ENCODE results near the gene CHCHD2. TPM values are rescaled to one million over a fixed set of nuclear protein-coding genes. Genes with fewer than 3 reads are reported as not detected.
"Not testable (repeated sequence)": the region's sequence is repeated elsewhere in the genome, so short reads cannot be mapped to it uniquely, and the experiment has no call there.

Gene CHCHD2
- 613 and 617 TPM in 2 replicates for total RNA-seq

DNA sequence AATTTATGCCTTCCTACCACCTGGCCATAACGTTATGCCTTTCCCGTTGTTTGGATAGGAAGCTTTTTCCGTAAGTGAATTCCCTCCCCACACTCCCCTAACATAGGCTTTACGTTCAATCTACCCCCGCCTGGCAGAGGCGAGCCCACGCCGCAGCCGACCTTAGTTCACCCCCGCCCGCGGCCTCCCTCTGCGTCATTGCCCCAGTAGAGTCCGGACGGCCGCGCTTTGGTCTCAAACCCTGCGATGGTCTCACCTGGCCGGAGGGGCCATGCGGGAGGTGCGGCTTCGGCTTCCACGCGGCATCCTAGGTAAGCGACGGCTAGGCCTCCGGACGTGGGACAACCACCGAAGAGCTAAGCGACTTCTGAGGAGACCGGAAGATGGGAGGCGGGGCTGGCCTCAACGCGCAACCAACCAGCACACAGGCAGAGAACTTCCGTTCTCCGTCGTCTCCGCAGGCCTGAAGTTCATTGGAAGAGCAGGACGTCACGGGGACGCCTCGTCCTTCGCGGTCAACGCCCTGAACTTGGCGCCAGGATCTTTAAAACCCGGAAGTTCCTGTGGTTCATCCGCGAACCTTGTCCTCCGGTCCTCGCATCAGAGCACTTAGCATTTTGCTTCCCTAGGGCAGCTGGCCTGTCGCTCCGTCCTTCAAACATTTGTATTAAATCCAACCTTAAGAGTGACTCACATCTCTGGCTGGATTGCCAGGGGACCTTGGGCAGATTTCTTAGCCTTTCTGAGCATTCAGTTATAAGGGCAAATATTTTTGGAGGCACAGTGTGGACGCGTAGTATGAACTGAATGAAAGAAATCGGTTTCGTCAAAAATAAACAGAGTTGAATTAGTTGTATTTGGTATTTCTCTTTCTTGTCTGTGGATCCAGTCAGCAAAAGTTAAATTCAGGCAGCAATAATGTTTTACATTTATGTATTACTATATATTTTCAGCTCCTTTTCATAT, at the start of gene CHCHD2:
TSS of gene CHCHD2 (minus strand) at position 369 of the 966 bp plus-strand sequence. CDS start at position 306, 63 bp downstream.
- peak; percentile 92 for DNase-seq (ENCODE audit: low spot score)
- intact Hi-C loops (cut with micrococcal nuclease): loop anchor here (1.0 to 5.0 kb wide), 9 partner anchors 42 to 1347 kb away; partner anchors contain the start of genes CCT6A, MRPS17, PSPH and SEC61G
- Mint-ChIP-seq H3K4me3 (peak within 1 kb of the TSS; percentile 95), H3K36me3 (ENCODE audit: low read depth) (peaks cover 32% of the 10 kb centered on the region), H3K9me3 (peaks cover 12% of the 10 kb centered on the region), H3K27me3 (ENCODE audit: insufficient read depth) (no peaks in the 10 kb centered on the region), H3K4me1 (ENCODE audit: low read depth) (peaks cover 21% of the 10 kb centered on the region), H3K27ac (peak within 1 kb of the TSS; percentile 94)

- H3K9me3 Mint-ChIP-seq; H3K4me3 Mint-ChIP-seq; H3K27ac Mint-ChIP-seq; H3K36me3 Mint-ChIP-seq (ENCODE audit: low read depth); intact Hi-C loops (cut with micrococcal nuclease); DNase-seq (ENCODE audit: low spot score); H3K4me1 Mint-ChIP-seq (ENCODE audit: low read depth); H3K27me3 Mint-ChIP-seq (ENCODE audit: insufficient read depth): not testable (repeated sequence)
Measured at GRCh38 chr7:56131062-56131461, 24.8 kb upstream of the CHCHD2 start.

- Mint-ChIP-seq H3K9me3 (no peaks in the 10 kb centered on the region), H3K27ac (no peak overlapping the region), H3K36me3 (ENCODE audit: low read depth) (no peaks in the 10 kb centered on the region), H3K4me1 (ENCODE audit: low read depth) (no peaks in the 10 kb centered on the region), H3K27me3 (ENCODE audit: insufficient read depth) (no peaks in the 10 kb centered on the region), H3K4me3 (no peak overlapping the region)
- intact Hi-C loops (cut with micrococcal nuclease): no loop called here
- DNase-seq (ENCODE audit: low spot score): no peak
Measured at GRCh38 chr7:56127241-56127975, 21.1 kb upstream of the CHCHD2 start.

GRCh38 chr7:56125831-56126230, 19.6 kb upstream of the CHCHD2 start:
- Mint-ChIP-seq H3K27ac (no peak overlapping the region), H3K27me3 (ENCODE audit: insufficient read depth) (no peaks in the 10 kb centered on the region), H3K9me3 (no peaks in the 10 kb centered on the region), H3K4me3 (no peak overlapping the region), H3K4me1 (ENCODE audit: low read depth) (no peaks in the 10 kb centered on the region), H3K36me3 (ENCODE audit: low read depth) (no peaks in the 10 kb centered on the region)
- DNase-seq (ENCODE audit: low spot score): no peak
- intact Hi-C loops (cut with micrococcal nuclease): no loop called here

- no peak for DNase-seq (ENCODE audit: low spot score)
- Mint-ChIP-seq H3K36me3 (ENCODE audit: low read depth) (no peaks in the 10 kb centered on the region), H3K9me3 (no peaks in the 10 kb centered on the region), H3K27me3 (ENCODE audit: insufficient read depth) (no peaks in the 10 kb centered on the region), H3K4me3 (no peak overlapping the region), H3K4me1 (ENCODE audit: low read depth) (no peaks in the 10 kb centered on the region), H3K27ac (no peak overlapping the region)
- intact Hi-C loops (cut with micrococcal nuclease): no loop called here
Measured at GRCh38 chr7:56124981-56125380, 18.7 kb upstream of the CHCHD2 start.

DNA sequence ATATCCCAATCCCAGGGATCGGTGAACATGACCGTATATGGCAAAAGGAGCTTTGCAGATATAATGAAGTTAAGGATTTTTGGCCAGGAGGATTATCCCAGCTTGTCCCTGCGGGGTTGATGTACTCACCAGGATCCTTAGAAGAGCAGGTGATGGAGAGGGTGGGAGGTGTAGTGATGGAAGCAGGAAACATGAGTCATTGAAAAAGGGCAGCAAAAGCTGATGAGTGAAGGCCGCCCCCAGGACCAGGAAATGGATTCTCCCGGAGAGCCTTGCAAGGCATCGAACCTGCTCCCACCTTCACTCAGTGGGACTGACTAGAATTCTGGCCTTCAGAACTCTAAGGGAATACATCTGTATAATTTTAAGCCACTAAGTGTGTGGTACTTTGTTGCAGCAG, 15.2 kb upstream of the CHCHD2 start:
- H3K4me1 Mint-ChIP-seq (ENCODE audit: low read depth): no peaks in the 10 kb centered on the region
- no peaks in the 10 kb centered on the region for H3K9me3 Mint-ChIP-seq
- DNase-seq (ENCODE audit: low spot score): no peak
- intact Hi-C loops (cut with micrococcal nuclease): no loop called here
- H3K4me3 Mint-ChIP-seq: no peak overlapping the region
- peaks cover 2% of the 10 kb centered on the region for H3K27me3 Mint-ChIP-seq (ENCODE audit: insufficient read depth)
- H3K36me3 Mint-ChIP-seq (ENCODE audit: low read depth): no peaks in the 10 kb centered on the region
- H3K27ac Mint-ChIP-seq: no peak overlapping the region

DNA sequence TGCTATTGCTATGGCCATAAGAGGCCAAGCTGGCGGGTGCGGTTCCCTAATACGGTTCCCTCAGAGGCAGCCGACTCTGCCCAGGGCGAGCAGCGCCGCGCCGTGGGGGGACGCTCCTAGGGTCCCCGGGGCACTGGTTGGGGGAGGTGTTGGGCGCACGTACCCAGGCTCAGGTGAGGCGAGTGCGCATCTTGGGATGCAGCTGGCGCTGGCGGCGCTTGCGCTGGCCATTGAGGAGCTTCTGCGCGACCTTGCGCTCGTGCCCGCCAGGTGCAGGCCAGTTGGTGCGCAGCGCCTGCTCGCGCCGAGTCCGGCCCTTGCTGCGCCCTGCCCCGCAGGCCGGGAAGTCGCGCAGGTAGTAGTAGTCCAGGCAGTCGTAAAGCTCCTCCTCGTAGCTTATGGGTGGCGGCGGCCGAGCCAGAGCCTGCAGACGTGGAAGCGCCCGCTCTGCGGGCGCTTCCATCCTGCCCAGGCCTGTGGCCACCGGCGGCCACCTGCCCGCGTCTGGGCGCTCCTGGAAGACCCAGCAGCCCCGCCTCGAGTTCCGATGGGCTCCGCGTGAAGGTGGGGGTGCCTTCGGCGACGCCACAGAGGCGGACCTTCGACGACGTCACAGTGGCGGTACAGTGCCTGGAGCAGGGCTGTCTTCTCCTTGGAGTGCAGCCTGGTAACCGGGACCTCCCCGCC, 9.7 kb upstream of the CHCHD2 start, which contains the start of gene NUPR2:
TSS of gene NUPR2 (minus strand) at position 566 of the 687 bp plus-strand sequence. CDS start at position 463, 103 bp downstream.
- Mint-ChIP-seq H3K9me3 (no peaks in the 10 kb centered on the region), H3K36me3 (ENCODE audit: low read depth) (no peaks in the 10 kb centered on the region), H3K27me3 (ENCODE audit: insufficient read depth) (peaks cover 2% of the 10 kb centered on the region), H3K27ac (no peak within 1 kb of the TSS), H3K4me1 (ENCODE audit: low read depth) (no peaks in the 10 kb centered on the region), H3K4me3 (peak within 1 kb of the TSS; percentile 15)
- no peak for DNase-seq (ENCODE audit: low spot score)
- intact Hi-C loops (cut with micrococcal nuclease): no loop called here

DNA sequence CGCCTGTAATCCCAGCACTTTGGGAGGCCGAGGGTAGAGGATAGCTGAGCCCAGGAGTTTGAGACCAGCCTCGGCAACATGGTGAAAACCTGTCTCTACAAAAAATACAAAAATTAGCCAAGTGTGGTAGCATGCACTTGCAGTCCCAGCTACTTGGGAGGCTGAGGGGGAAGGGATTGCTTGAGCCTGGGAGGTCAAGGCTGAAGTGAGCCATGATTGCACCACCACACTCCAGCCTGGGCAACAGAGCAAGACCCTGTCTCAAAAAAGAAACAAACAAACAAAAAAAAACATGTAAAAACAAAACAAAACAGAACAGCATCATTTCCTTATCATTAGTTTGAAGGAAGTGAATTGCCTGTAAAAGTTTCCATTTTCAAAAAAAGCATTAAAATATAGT, 6.0 kb upstream of the CHCHD2 start:
- H3K9me3 Mint-ChIP-seq; H3K4me3 Mint-ChIP-seq; H3K27ac Mint-ChIP-seq; intact Hi-C loops (cut with micrococcal nuclease); DNase-seq (ENCODE audit: low spot score); H3K36me3 Mint-ChIP-seq (ENCODE audit: low read depth); H3K27me3 Mint-ChIP-seq (ENCODE audit: insufficient read depth): not testable (repeated sequence)
- peaks cover 14% of the 10 kb centered on the region for H3K4me1 Mint-ChIP-seq (ENCODE audit: low read depth)

- Mint-ChIP-seq H3K27ac (no peak overlapping the region), H3K27me3 (ENCODE audit: insufficient read depth) (no peaks in the 10 kb centered on the region), H3K36me3 (ENCODE audit: low read depth) (peaks cover 13% of the 10 kb centered on the region), H3K9me3 (peaks cover 12% of the 10 kb centered on the region), H3K4me1 (ENCODE audit: low read depth) (peaks cover 21% of the 10 kb centered on the region), H3K4me3 (no peak overlapping the region)
- DNase-seq (ENCODE audit: low spot score): no peak
- intact Hi-C loops (cut with micrococcal nuclease): no loop called here
Measured at GRCh38 chr7:56110611-56111010, 4.3 kb upstream of the CHCHD2 start.

DNA sequence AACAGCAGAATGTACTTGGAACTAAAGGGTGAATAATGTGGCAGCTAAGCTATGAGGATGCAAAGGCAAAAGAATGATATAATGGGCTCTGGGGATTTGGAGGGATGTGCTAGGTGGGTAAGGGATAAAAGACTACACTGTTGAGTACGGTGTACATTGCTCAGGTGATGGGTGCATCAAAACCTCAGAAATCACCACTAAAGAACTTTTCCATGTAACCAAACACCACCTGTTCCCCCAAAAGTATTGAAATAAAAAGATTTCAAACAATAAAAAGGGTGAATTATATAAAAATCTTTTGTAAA, 1.6 kb upstream of the CHCHD2 start:
- Mint-ChIP-seq H3K36me3 (ENCODE audit: low read depth) (peaks cover 27% of the 10 kb centered on the region), H3K4me1 (ENCODE audit: low read depth) (peaks cover 21% of the 10 kb centered on the region), H3K4me3 (peak overlapping the region; percentile 95), H3K27me3 (ENCODE audit: insufficient read depth) (no peaks in the 10 kb centered on the region), H3K9me3 (peaks cover 12% of the 10 kb centered on the region), H3K27ac (peak overlapping the region; percentile 13)
- intact Hi-C loops (cut with micrococcal nuclease): loop anchor here (5.0 kb wide), 2 partner anchors 99 to 536 kb away; partner anchors contain the start of gene VOPP1
- DNase-seq (ENCODE audit: low spot score): no peak

- DNase-seq (ENCODE audit: low spot score): no peak
- intact Hi-C loops (cut with micrococcal nuclease): loop anchor here (5.0 kb wide), 2 partner anchors 102 to 533 kb away; partner anchors contain the start of gene VOPP1
Measured at GRCh38 chr7:56105508-56105907, 768 bp downstream of the CHCHD2 start.

DNA sequence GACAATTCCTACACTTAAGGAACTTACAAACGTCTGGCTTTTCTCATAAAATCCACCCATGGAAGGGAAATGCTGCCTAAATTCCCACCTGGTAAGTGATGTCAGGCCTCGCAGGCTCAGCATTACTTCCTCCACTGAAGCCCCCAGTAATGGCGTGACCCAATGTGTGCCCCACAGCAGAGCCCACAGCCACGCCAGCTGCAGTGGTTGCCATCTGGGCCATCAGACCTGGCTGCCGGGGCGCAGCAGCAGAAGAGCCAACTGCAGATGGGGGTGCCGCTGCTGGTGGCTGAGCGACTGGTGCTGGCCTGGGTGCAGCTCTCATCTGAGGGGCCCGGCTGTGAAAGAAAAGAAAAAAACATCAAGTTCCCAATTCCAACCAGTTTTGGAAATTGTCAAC, 2.1 kb downstream of the CHCHD2 start:
- H3K27me3 Mint-ChIP-seq (ENCODE audit: insufficient read depth); intact Hi-C loops (cut with micrococcal nuclease); H3K27ac Mint-ChIP-seq; DNase-seq (ENCODE audit: low spot score): not testable (repeated sequence)
- Mint-ChIP-seq H3K4me3 (peak overlapping the region; percentile 95), H3K36me3 (ENCODE audit: low read depth) (peaks cover 50% of the 10 kb centered on the region), H3K4me1 (ENCODE audit: low read depth) (peaks cover 21% of the 10 kb centered on the region), H3K9me3 (peaks cover 12% of the 10 kb centered on the region)

More at GRCh38 chr7:56105508-56105907, 768 bp downstream of the CHCHD2 start:
- Mint-ChIP-seq H3K4me1 (ENCODE audit: low read depth) (peaks cover 23% of the 10 kb centered on the region), H3K27ac (peak overlapping the region; percentile 94), H3K9me3 (peaks cover 12% of the 10 kb centered on the region), H3K4me3 (peak overlapping the region; percentile 95), H3K27me3 (ENCODE audit: insufficient read depth) (no peaks in the 10 kb centered on the region), H3K36me3 (ENCODE audit: low read depth) (peaks cover 41% of the 10 kb centered on the region)

Data from activated T-helper 1 cell treated with anti-CD3 and anti-CD28 coated beads, Interleukin-12 subunit alpha, Interleukin-12 subunit beta, Interleukin-2, Interleukin-4 antibody, amounts not matched to agents 30 ng/mL and 10 ng/mL and 1 ng/mL, durations not matched to agents 14 hours and 24 hours and 36 hours (primary cell).